Keratinocyte (primary cell): ENCODE data around the gene G6PC1.

ENCODE experiments used
- EZH2 ChIP-seq: IDR thresholded peaks from one replicate; pipeline ENCODE4 v1.6.1; 2012; ENCODE audit warnings: inconsistent platforms, mild to moderate bottlenecking, low read length, moderate library complexity
- TF ChIP-seq, protein P1 (sequence below), 3 experiments: IDR thresholded peaks in 1 of 3; conservative IDR thresholded peaks in 1 of 3; optimal IDR thresholded peaks in 1 of 3; 2 replicates in 2 of 3; 3 replicates in 1 of 3; pipeline versions ENCODE3 to v1.5.1; 2011; ENCODE audit warnings: low read length in 3 of 3, mild to moderate bottlenecking in 3 of 3, moderate library complexity in 2 of 3, control low read depth in 1 of 3, inconsistent platforms in 1 of 3; ENCODE audit not compliant: insufficient read depth in 2 of 3; ENCODE audit errors: extremely low read depth in 1 of 3

GRCh38 chr17:42889809-42890208 is 10.8 kb upstream of the G6PC1 start:
- TF ChIP-seq, protein P1, sequence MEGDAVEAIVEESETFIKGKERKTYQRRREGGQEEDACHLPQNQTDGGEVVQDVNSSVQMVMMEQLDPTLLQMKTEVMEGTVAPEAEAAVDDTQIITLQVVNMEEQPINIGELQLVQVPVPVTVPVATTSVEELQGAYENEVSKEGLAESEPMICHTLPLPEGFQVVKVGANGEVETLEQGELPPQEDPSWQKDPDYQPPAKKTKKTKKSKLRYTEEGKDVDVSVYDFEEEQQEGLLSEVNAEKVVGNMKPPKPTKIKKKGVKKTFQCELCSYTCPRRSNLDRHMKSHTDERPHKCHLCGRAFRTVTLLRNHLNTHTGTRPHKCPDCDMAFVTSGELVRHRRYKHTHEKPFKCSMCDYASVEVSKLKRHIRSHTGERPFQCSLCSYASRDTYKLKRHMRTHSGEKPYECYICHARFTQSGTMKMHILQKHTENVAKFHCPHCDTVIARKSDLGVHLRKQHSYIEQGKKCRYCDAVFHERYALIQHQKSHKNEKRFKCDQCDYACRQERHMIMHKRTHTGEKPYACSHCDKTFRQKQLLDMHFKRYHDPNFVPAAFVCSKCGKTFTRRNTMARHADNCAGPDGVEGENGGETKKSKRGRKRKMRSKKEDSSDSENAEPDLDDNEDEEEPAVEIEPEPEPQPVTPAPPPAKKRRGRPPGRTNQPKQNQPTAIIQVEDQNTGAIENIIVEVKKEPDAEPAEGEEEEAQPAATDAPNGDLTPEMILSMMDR (optimal IDR thresholded peaks at IDR 0.05 in 1 of 3, IDR thresholded peaks at IDR 0.05 in 1 of 3, conservative IDR thresholded peaks at IDR 0.05 in 1 of 3; ENCODE audit: extremely low read depth in 1 of 3, insufficient read depth in 2 of 3, low read length in 3 of 3): no peak
- TF ChIP-seq EZH2: no peak
